NT2/D1 (cell line): ENCODE measurements around the gene LRRFIP1.
A peak's percentile ranks its signal among the peaks of the same experiment; 100 is the strongest.

Source experiments
- DNase-seq: peaks from one replicate; pipeline ENCODE4 v3.0.0-alpha.2; 2011; ENCODE audit warnings: low read depth, low spot score
- H3K27me3 ChIP-seq: 2 replicates; pipeline ENCODE4 v1.6.0; 2011; ENCODE audit warnings: mild to moderate bottlenecking; ENCODE audit not compliant: insufficient read length, insufficient read depth
- H3K36me3 ChIP-seq: 2 replicates; pipeline ENCODE4 v1.6.1; 2011; ENCODE audit warnings: mild to moderate bottlenecking, low read length, mixed read lengths; ENCODE audit not compliant: insufficient read depth, insufficient read length
- H3K4me1 ChIP-seq: 2 replicates; pipeline ENCODE4 v1.5.1; 2011; ENCODE audit not compliant: insufficient read depth, insufficient read length
- H3K4me3 ChIP-seq: 2 replicates; pipeline ENCODE4 v1.5.1; 2011; ENCODE audit warnings: low read depth; ENCODE audit not compliant: insufficient read length
- H3K9ac ChIP-seq: 2 replicates; pipeline ENCODE4 v1.6.0; 2011; ENCODE audit warnings: low read depth; ENCODE audit not compliant: insufficient read length
- H3K9me3 ChIP-seq: 2 replicates; pipeline ENCODE4 v1.5.1; 2011; ENCODE audit warnings: mild to moderate bottlenecking, low read length; ENCODE audit not compliant: insufficient read depth
- SUZ12 ChIP-seq: IDR thresholded peaks from 2 replicates; pipeline ENCODE4 v1.6.1; 2011; ENCODE audit not compliant: insufficient read length, insufficient read depth; ENCODE audit errors: extremely low read depth
- YY1 ChIP-seq: IDR thresholded peaks from 2 replicates; pipeline ENCODE4 v1.6.1; 2011; ENCODE audit not compliant: insufficient read length, insufficient read depth
- ZNF274 ChIP-seq: IDR thresholded peaks from 2 replicates; pipeline ENCODE4 v1.6.1; 2011; ENCODE audit warnings: mild to moderate bottlenecking, low read depth, low read length

Gene LRRFIP1

GRCh38 chr2:237739101-237739500, 111.7 kb downstream of the LRRFIP1 start:
- no peak for DNase-seq
- H3K9me3 ChIP-seq = no peaks in the 10 kb centered on the region
- TF ChIP-seq SUZ12 = no peak
- TF ChIP-seq YY1 = no peak
- no peak for TF ChIP-seq ZNF274
- peaks cover 37% of the 10 kb centered on the region for H3K36me3 ChIP-seq
- peaks cover 5% of the 10 kb centered on the region for H3K4me1 ChIP-seq
- no peaks in the 10 kb centered on the region for H3K27me3 ChIP-seq
- no peak overlapping the region for H3K4me3 ChIP-seq
- H3K9ac ChIP-seq = no peak overlapping the region

- peaks cover 6% of the 10 kb centered on the region for H3K4me1 ChIP-seq
- H3K9ac ChIP-seq = no peak overlapping the region
- no peak for TF ChIP-seq YY1
- TF ChIP-seq SUZ12 = no peak
- TF ChIP-seq ZNF274 = no peak
- DNase-seq = no peak
- no peaks in the 10 kb centered on the region for H3K9me3 ChIP-seq
- no peaks in the 10 kb centered on the region for H3K27me3 ChIP-seq
- H3K4me3 ChIP-seq = no peak overlapping the region
- H3K36me3 ChIP-seq = peaks cover 22% of the 10 kb centered on the region
Measured at GRCh38 chr2:237742191-237742590, 114.8 kb downstream of the LRRFIP1 start.

- TF ChIP-seq YY1 = no peak
- no peak for TF ChIP-seq ZNF274
- no peak for TF ChIP-seq SUZ12
- no peaks in the 10 kb centered on the region for H3K9me3 ChIP-seq
- no peak for DNase-seq
- peaks cover 22% of the 10 kb centered on the region for H3K36me3 ChIP-seq
- H3K4me3 ChIP-seq = no peak overlapping the region
- H3K9ac ChIP-seq = no peak overlapping the region
- H3K27me3 ChIP-seq = no peaks in the 10 kb centered on the region
- peaks cover 6% of the 10 kb centered on the region for H3K4me1 ChIP-seq
Measured at GRCh38 chr2:237742614-237743013, 115.2 kb downstream of the LRRFIP1 start.

GRCh38 chr2:237743024-237743423, 115.6 kb downstream of the LRRFIP1 start:
- H3K4me3 ChIP-seq = no peak overlapping the region
- peaks cover 6% of the 10 kb centered on the region for H3K4me1 ChIP-seq
- H3K27me3 ChIP-seq = no peaks in the 10 kb centered on the region
- TF ChIP-seq SUZ12 = no peak
- no peak for TF ChIP-seq ZNF274
- no peak for TF ChIP-seq YY1
- no peaks in the 10 kb centered on the region for H3K9me3 ChIP-seq
- H3K9ac ChIP-seq = no peak overlapping the region
- H3K36me3 ChIP-seq = peaks cover 22% of the 10 kb centered on the region
- no peak for DNase-seq

- Histone ChIP-seq H3K27me3 (no peaks in the 10 kb centered on the region), H3K36me3 (peaks cover 23% of the 10 kb centered on the region), H3K4me1 (peaks cover 6% of the 10 kb centered on the region), H3K9ac (no peak overlapping the region), H3K4me3 (no peak overlapping the region), H3K9me3 (no peaks in the 10 kb centered on the region)
- DNase-seq = no peak
- TF ChIP-seq SUZ12 (no peak), YY1 (no peak), ZNF274 (no peak)
Measured at GRCh38 chr2:237743561-237744269, 116.3 kb downstream of the LRRFIP1 start.

GRCh38 chr2:237744270-237744612, 116.9 kb downstream of the LRRFIP1 start:
- TF ChIP-seq ZNF274 (no peak), SUZ12 (no peak), YY1 (no peak)

GRCh38 chr2:237744613-237745249, 117.3 kb downstream of the LRRFIP1 start:
- TF ChIP-seq YY1 (no peak), SUZ12 (no peak), ZNF274 (no peak)
- H3K27me3 ChIP-seq = no peaks in the 10 kb centered on the region
- H3K4me1 ChIP-seq = peaks cover 3% of the 10 kb centered on the region
- H3K4me3 ChIP-seq = no peak overlapping the region
- peak overlapping the region; percentile 38 for H3K9ac ChIP-seq
- H3K9me3 ChIP-seq = no peaks in the 10 kb centered on the region
- peaks cover 33% of the 10 kb centered on the region for H3K36me3 ChIP-seq
- peak; percentile 52 for DNase-seq

More at GRCh38 chr2:237744270-237744612, 116.9 kb downstream of the LRRFIP1 start:
- H3K27me3 ChIP-seq = no peaks in the 10 kb centered on the region
- H3K4me3 ChIP-seq = no peak overlapping the region
- no peak for DNase-seq
- H3K9me3 ChIP-seq = no peaks in the 10 kb centered on the region
- peaks cover 28% of the 10 kb centered on the region for H3K36me3 ChIP-seq
- peaks cover 3% of the 10 kb centered on the region for H3K4me1 ChIP-seq
- no peak overlapping the region for H3K9ac ChIP-seq
